ENCODE measurements around the gene IQCB1.

GRCh38 chr3:121750087-121750415 lies 84.8 kb downstream of the IQCB1 start:
- TF ChIP-seq CTCF (IDR thresholded peaks at IDR 0.05), result no peak
- TF ChIP-seq POLR2A (IDR thresholded peaks at IDR 0.05), result no peak
